Measurements from ENCODE around the gene KIF26B.

The KIF26B gene

DNA sequence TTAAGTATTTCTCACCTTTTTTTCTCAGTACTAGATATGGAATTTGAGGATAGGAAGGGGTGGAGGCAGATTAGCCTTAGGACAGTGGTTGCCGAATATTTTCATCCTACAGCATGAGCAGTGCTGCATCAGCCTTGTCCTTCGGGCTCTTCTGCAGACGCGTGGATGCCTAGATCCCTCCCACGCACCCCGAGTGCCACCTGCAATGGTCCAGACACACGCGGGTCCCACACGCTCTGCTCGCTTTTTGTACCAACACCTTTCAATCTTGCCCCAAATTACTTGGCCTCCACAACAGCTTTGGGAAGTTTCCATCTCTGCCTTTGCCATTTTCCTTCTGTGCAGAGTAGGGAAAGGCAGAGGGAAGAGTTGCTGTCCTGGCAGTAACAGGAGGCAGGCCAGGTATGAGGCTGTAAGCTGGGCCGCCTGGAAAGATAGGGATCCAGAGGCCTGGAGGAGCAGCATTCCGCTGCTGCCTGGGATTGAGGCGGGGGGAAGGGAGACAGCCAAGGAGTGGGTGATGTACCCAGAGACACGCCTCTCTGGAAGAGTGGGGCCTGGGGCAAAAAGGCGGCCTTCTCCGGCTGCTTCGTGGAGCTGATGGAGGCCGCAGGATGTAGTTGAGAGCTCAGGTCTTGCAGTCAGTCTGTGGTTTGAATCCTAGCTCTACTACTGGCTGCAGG, 467.7 kb downstream of the KIF26B start:
- TF ChIP-seq, protein P1, sequence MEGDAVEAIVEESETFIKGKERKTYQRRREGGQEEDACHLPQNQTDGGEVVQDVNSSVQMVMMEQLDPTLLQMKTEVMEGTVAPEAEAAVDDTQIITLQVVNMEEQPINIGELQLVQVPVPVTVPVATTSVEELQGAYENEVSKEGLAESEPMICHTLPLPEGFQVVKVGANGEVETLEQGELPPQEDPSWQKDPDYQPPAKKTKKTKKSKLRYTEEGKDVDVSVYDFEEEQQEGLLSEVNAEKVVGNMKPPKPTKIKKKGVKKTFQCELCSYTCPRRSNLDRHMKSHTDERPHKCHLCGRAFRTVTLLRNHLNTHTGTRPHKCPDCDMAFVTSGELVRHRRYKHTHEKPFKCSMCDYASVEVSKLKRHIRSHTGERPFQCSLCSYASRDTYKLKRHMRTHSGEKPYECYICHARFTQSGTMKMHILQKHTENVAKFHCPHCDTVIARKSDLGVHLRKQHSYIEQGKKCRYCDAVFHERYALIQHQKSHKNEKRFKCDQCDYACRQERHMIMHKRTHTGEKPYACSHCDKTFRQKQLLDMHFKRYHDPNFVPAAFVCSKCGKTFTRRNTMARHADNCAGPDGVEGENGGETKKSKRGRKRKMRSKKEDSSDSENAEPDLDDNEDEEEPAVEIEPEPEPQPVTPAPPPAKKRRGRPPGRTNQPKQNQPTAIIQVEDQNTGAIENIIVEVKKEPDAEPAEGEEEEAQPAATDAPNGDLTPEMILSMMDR (conservative IDR thresholded peaks at IDR 0.05; ENCODE audit: low read depth, low read length) = no peak
- no peak for DNase-seq (ENCODE audit: low read depth)
- H3K4me3 ChIP-seq (ENCODE audit: low read depth, low read length) = no peak overlapping the region

DNA sequence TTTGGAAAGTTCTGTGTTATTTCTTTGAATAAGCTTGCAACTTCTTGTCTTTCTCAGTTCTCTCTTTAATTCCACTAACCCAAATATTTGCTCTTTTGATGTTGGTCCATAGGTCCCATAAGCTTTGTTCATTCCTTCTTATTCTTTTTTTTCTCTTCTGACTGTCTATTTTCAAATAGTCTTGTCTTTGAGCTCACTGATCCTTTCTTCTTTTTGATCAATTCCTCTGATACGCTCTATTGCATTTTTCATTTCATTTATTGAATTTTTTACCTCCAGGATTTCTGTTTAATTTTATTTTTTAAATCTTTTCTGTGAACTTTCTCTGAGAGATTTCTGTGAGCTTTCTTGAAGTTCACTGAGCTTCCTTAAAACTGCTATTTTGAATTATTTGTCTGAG, 486.6 kb downstream of the KIF26B start:
- H3K4me3 ChIP-seq (ENCODE audit: low read depth, low read length) = no peak overlapping the region
- DNase-seq (ENCODE audit: low read depth) = no peak
- TF ChIP-seq, protein P1 (conservative IDR thresholded peaks at IDR 0.05; ENCODE audit: low read depth, low read length) = no peak

DNA sequence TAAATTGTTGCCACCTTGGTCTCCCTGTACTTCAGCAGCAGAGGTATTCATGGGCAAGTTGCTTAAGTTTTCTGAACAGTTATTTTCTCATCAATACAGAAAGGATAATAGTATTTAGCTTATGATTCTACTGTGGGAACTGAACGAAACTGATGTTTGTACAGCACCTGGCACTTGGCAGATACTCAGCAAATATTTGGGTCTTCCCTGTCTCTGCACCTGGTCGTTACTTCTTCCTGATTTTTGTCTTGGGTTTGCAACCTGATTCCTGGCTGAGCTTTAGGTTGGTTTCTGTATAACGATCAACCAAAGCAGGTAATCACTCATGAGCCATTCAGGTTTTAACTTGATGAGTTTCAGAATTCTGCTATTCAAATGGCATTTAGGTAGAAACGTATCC, 490.6 kb downstream of the KIF26B start:
- H3K4me3 ChIP-seq (ENCODE audit: low read depth, low read length) = no peak overlapping the region
- DNase-seq (ENCODE audit: low read depth) = no peak
- TF ChIP-seq, protein P1 (conservative IDR thresholded peaks at IDR 0.05; ENCODE audit: low read depth, low read length) = no peak

DNA sequence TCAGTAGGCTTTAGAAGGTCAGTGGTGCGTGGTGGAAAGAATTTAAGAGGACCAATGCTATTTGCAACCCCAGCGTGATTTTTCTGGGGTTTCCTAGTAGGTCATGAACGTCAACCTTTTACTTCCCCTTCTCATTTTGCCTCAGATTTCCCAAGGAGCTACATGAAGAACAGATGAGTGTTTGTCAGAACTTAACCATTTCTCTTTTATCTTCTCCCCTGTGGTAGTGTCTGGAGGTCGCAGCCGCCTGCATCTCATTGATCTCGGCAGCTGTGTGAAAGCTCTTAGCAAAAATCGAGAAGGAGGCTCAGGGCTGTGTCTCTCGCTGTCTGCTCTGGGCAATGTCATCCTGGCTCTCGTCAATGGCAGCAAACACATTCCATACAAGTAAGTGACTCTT, 491.1 kb downstream of the KIF26B start:
- no peak overlapping the region for H3K4me3 ChIP-seq (ENCODE audit: low read depth, low read length)
- DNase-seq (ENCODE audit: low read depth) = peak; percentile 20
- TF ChIP-seq, protein P1 (conservative IDR thresholded peaks at IDR 0.05; ENCODE audit: low read depth, low read length) = no peak

DNA sequence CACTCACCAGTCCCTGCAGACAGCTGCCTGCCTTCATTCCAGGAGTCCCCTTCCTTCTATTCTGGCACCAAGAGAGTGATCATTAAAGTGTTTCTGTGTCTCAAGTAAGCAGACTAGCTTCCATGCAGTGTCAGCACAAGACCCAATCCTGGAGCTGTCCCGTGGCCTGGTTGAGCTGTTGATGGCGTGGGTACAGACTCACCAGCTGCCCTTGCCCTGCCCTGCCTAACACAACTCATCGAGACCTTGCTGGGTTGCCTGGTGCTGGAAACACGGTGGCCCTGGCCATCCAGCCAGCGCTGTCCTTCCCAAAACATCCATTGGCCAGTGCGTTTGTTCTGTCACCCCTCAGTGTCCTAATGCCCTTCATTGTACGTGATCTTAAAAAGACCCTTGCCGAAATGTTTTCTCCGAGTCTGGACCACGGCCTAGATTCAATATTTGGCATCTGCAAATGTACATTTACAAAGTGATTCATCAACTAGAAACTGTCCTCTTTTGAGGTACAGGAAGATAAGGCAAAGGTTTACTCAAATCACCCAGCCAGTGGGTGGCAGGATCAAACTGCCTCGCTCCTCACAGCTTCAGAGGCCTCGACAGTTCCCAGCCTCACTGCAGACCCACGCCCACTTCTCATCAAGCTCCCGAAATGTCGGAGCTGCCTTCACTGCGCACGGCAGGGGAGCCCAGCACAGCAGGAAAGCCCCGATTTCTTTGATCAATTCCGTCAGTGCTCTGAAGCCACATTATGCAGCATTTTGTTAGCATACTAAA, 494.2 kb downstream of the KIF26B start:
- DNase-seq (ENCODE audit: low read depth) = no peak
- TF ChIP-seq, protein P1 (conservative IDR thresholded peaks at IDR 0.05; ENCODE audit: low read depth, low read length) = no peak
- no peak overlapping the region for H3K4me3 ChIP-seq (ENCODE audit: low read depth, low read length)

DNA sequence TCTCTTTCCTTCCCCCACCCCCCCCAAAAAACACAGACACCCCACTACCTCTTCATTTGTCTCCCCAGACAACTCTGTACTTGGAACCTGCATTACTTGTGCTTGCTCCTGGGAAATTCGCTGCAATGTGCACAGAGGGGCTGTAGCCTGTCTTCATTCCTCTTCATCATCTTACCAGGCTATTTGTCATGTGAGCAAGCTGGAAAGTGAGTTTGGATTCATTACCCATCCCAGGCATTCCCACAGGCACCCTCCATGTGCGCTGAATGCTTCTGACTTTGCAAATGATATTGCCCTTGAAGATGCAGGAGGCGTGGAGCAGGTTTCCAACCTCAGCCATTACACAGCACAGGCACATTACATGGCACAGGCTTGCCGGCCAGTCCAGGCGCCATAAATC, 494.9 kb downstream of the KIF26B start:
- no peak for DNase-seq (ENCODE audit: low read depth)
- TF ChIP-seq, protein P1 (conservative IDR thresholded peaks at IDR 0.05; ENCODE audit: low read depth, low read length) = no peak

More for the DNA sequence above, 494.9 kb downstream of the KIF26B start:
- no peak overlapping the region for H3K4me3 ChIP-seq (ENCODE audit: low read depth, low read length)
